Parathyroid adenoma (tissue), 2 donors: ENCODE data around the gene CMTM8.

ENCODE experiments used
- H2AFZ ChIP-seq: fragments of 300-600 bp; sonication (generic); one replicate; pipeline ENCODE4 v1.7.0; 2017; ENCODE audit warnings: antibody characterized with exemption, mild to moderate bottlenecking
- H3K27ac ChIP-seq: fragments of 300-600 bp; sonication (generic); one replicate; pipeline ENCODE4 v1.7.0; 2017
- H3K27me3 ChIP-seq: fragments of 300-600 bp; sonication (generic); one replicate; pipeline ENCODE4 v1.7.0; 2017; ENCODE audit warnings: low read length; ENCODE audit not compliant: control insufficient read depth, insufficient read depth
- H3K36me3 ChIP-seq: fragments of 300-600 bp; sonication (generic); one replicate; pipeline ENCODE4 v1.7.0; 2017; ENCODE audit warnings: low read length; ENCODE audit not compliant: control insufficient read depth, insufficient read depth
- H3K4me1 ChIP-seq: fragments of 300-600 bp; sonication (generic); one replicate; pipeline ENCODE4 v1.7.0; 2017; ENCODE audit warnings: control low read depth
- H3K4me2 ChIP-seq: fragments of 300-600 bp; sonication (generic); one replicate; pipeline ENCODE4 v1.7.0; 2017; ENCODE audit warnings: low read length
- H3K4me3 ChIP-seq: fragments of 300-600 bp; sonication (generic); one replicate; pipeline ENCODE4 v1.7.0; 2017; ENCODE audit warnings: low read depth, low read length
- H3K79me2 ChIP-seq: fragments of 300-600 bp; sonication (generic); one replicate; pipeline ENCODE4 v1.7.0; 2017; ENCODE audit warnings: control low read depth
- H3K9ac ChIP-seq: fragments of 300-600 bp; sonication (generic); one replicate; pipeline ENCODE4 v1.7.0; 2017; ENCODE audit warnings: mild to moderate bottlenecking
- H3K9me3 ChIP-seq: fragments of 300-600 bp; sonication (generic); one replicate; pipeline ENCODE4 v1.7.0; 2017; ENCODE audit warnings: low read length; ENCODE audit not compliant: control insufficient read depth
- TF ChIP-seq, protein P1 (sequence below): fragments of 300-600 bp; sonication (generic); IDR thresholded peaks from one replicate; pipeline ENCODE4 v1.7.0; 2017; ENCODE audit warnings: antibody characterized with exemption, mild to moderate bottlenecking
- donor health status: primary hyperparathyroidism.

CMTM8 gene

GRCh38 chr3:32353351-32353750 is 114.9 kb downstream of the CMTM8 start:
- Histone ChIP-seq H2AFZ (no peak overlapping the region), H3K4me1 (peaks cover 9% of the 10 kb centered on the region), H3K36me3 (no peaks in the 10 kb centered on the region), H3K9me3 (no peaks in the 10 kb centered on the region), H3K4me3 (no peak overlapping the region), H3K9ac (no peak overlapping the region), H3K79me2 (peaks cover 26% of the 10 kb centered on the region), H3K4me2 (no peak overlapping the region), H3K27me3 (no peaks in the 10 kb centered on the region), H3K27ac (no peak overlapping the region)
- TF ChIP-seq, protein P1, sequence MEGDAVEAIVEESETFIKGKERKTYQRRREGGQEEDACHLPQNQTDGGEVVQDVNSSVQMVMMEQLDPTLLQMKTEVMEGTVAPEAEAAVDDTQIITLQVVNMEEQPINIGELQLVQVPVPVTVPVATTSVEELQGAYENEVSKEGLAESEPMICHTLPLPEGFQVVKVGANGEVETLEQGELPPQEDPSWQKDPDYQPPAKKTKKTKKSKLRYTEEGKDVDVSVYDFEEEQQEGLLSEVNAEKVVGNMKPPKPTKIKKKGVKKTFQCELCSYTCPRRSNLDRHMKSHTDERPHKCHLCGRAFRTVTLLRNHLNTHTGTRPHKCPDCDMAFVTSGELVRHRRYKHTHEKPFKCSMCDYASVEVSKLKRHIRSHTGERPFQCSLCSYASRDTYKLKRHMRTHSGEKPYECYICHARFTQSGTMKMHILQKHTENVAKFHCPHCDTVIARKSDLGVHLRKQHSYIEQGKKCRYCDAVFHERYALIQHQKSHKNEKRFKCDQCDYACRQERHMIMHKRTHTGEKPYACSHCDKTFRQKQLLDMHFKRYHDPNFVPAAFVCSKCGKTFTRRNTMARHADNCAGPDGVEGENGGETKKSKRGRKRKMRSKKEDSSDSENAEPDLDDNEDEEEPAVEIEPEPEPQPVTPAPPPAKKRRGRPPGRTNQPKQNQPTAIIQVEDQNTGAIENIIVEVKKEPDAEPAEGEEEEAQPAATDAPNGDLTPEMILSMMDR, result no peak

- no peaks in the 10 kb centered on the region for H3K27me3 ChIP-seq
- no peak overlapping the region for H3K9ac ChIP-seq
- TF ChIP-seq, protein P1, result no peak
Measured at GRCh38 chr3:32354362-32354778, 115.9 kb downstream of the CMTM8 start.

GRCh38 chr3:32355751-32356291 is 117.3 kb downstream of the CMTM8 start:
- Histone ChIP-seq H3K79me2 (peaks cover 17% of the 10 kb centered on the region), H3K27ac (no peak overlapping the region)
- TF ChIP-seq, protein P1, result no peak

More at GRCh38 chr3:32354362-32354778, 115.9 kb downstream of the CMTM8 start:
- Histone ChIP-seq H3K79me2 (peaks cover 26% of the 10 kb centered on the region), H3K9me3 (no peaks in the 10 kb centered on the region), H3K36me3 (no peaks in the 10 kb centered on the region), H2AFZ (peak overlapping the region; percentile 20), H3K4me2 (no peak overlapping the region), H3K27ac (no peak overlapping the region), H3K4me1 (peaks cover 9% of the 10 kb centered on the region), H3K4me3 (no peak overlapping the region)

GRCh38 chr3:32359766-32360492 is 121.4 kb downstream of the CMTM8 start:
- no peaks in the 10 kb centered on the region for H3K36me3 ChIP-seq
- no peak overlapping the region for H3K27ac ChIP-seq
- TF ChIP-seq, protein P1, result no peak
- no peak overlapping the region for H2AFZ ChIP-seq
- H3K79me2 ChIP-seq, result peaks cover 13% of the 10 kb centered on the region
- H3K4me1 ChIP-seq, result no peaks in the 10 kb centered on the region
- H3K27me3 ChIP-seq, result no peaks in the 10 kb centered on the region
- H3K9ac ChIP-seq, result no peak overlapping the region
- H3K4me2 ChIP-seq, result no peak overlapping the region
- no peaks in the 10 kb centered on the region for H3K9me3 ChIP-seq
- no peak overlapping the region for H3K4me3 ChIP-seq

More at GRCh38 chr3:32355751-32356291, 117.3 kb downstream of the CMTM8 start:
- Histone ChIP-seq H2AFZ (no peak overlapping the region), H3K9ac (no peak overlapping the region), H3K4me1 (peaks cover 9% of the 10 kb centered on the region), H3K4me3 (no peak overlapping the region), H3K27me3 (no peaks in the 10 kb centered on the region), H3K9me3 (no peaks in the 10 kb centered on the region), H3K36me3 (no peaks in the 10 kb centered on the region), H3K4me2 (no peak overlapping the region)

- no peak overlapping the region for H3K27ac ChIP-seq
- H3K27me3 ChIP-seq, result no peaks in the 10 kb centered on the region
- TF ChIP-seq, protein P1, result no peak
- no peak overlapping the region for H2AFZ ChIP-seq
- no peaks in the 10 kb centered on the region for H3K36me3 ChIP-seq
- no peak overlapping the region for H3K4me2 ChIP-seq
- H3K4me3 ChIP-seq, result no peak overlapping the region
- H3K79me2 ChIP-seq, result peaks cover 13% of the 10 kb centered on the region
- no peak overlapping the region for H3K9ac ChIP-seq
- no peaks in the 10 kb centered on the region for H3K9me3 ChIP-seq
- no peaks in the 10 kb centered on the region for H3K4me1 ChIP-seq
Measured at GRCh38 chr3:32360493-32360827, 122.0 kb downstream of the CMTM8 start.
